GM12878 (cell line): Measurements from ENCODE around the gene ARHGAP12. TPM values are rescaled to one million over a fixed set of nuclear protein-coding genes. Genes with fewer than 3 reads are reported as not detected.

Experiments
- BHLHE40 ChIP-seq, 2 experiments: fragments of 450-650 bp in 1 of 2; IDR thresholded peaks; 2 replicates each; pipeline ENCODE4 v1.6.1; 2011 to 2017; ENCODE audit warnings: low read depth in 2 of 2, borderline replicate concordance in 1 of 2, improper control_type of control experiment in 1 of 2, low read length in 1 of 2, mild to moderate bottlenecking in 1 of 2
- CBFB ChIP-seq: IDR thresholded peaks from 2 replicates; pipeline ENCODE4 v1.6.1; 2016; ENCODE audit warnings: antibody characterized with exemption, low read depth
- CUX1 ChIP-seq: IDR thresholded peaks from 2 replicates; pipeline ENCODE4 v1.6.1; 2012; ENCODE audit warnings: improper control_type of control experiment, low read depth, low read length; ENCODE audit not compliant: insufficient replicate concordance
- EED ChIP-seq: sonication (generic); IDR thresholded peaks from 2 replicates; pipeline ENCODE4 v1.6.1; 2016; ENCODE audit warnings: antibody characterized with exemption, low read depth
- ETV6 ChIP-seq, 2 experiments: fragments of 450-650 bp in 1 of 2; IDR thresholded peaks in 1 of 2; conservative IDR thresholded peaks in 1 of 2; 2 replicates each; pipeline ENCODE4 v1.6.1; 2014; ENCODE audit warnings: antibody characterized with exemption in 1 of 2, borderline replicate concordance in 1 of 2, low read depth in 1 of 2, mild to moderate bottlenecking in 1 of 2, moderate library complexity in 1 of 2
- MLLT1 ChIP-seq: fragments of 450-650 bp; IDR thresholded peaks from 2 replicates; pipeline ENCODE4 v1.6.1; 2016; ENCODE audit warnings: mild to moderate bottlenecking
- PBX3 ChIP-seq: IDR thresholded peaks from 2 replicates; pipeline ENCODE4 v1.6.1; 2011; ENCODE audit warnings: mild to moderate bottlenecking, low read depth, low read length, moderate library complexity; ENCODE audit not compliant: insufficient replicate concordance
- POLR2AphosphoS5 ChIP-seq: IDR thresholded peaks from 2 replicates; pipeline ENCODE4 v1.6.1; 2011; ENCODE audit warnings: mild to moderate bottlenecking, low read length, inconsistent platforms
- polyA plus RNA-seq, 11 experiments: library from polyadenylated mRNA; depleted of rRNA in 4 of 11; unstranded in 6 of 11; stranded (reverse) in 5 of 11; fragments of >200 nt; fragmentation: Nextera tagmentation in 4 of 11; fragmentation: Illumina TruSeq in 1 of 11; extraction: Ambion mirVana in 4 of 11; extraction: Trizol in 1 of 11; gene quantifications; 1 replicate in 1 of 11; 2 replicates in 10 of 11; pipeline versions ENCODE4 v1.2.1 to v1.2.3, GENCODE V29; 2011 to 2016; ENCODE audit warnings: inconsistent platforms in 2 of 11, missing spikeins in 2 of 11, low read depth in 1 of 11
- total RNA-seq, 4 experiments: library from RNA; depleted of rRNA in 3 of 4; stranded (reverse); fragments of >200 nt in 3 of 4; fragmentation: Illumina TruSeq in 1 of 4; extraction: Trizol in 1 of 4; gene quantifications; 2 replicates each; pipeline versions ENCODE4 v1.2.1 to v1.2.3, GENCODE V29; 2013 to 2021

The ARHGAP12 gene
- total and polyA plus RNA-seq, 10 of the 15 experiments (the other 5 are each of a cell fraction or from before 2014, with no cell fraction given), result 5.4 to 15.6 (median 8.5) TPM

GRCh38 chr10:31936086-31936485 lies 7.5 kb upstream of the ARHGAP12 start (continued):
- TF ChIP-seq MLLT1 (no peak), CBFB (no peak), ETV6 (conservative IDR thresholded peaks at IDR 0.05 in 1 of 2, IDR thresholded peaks at IDR 0.05 in 1 of 2; ENCODE audit: borderline replicate concordance in 1 of 2, low read depth in 1 of 2) (no peak), POLR2AphosphoS5 (no peak), PBX3 (no peak), EED (no peak), BHLHE40 (IDR thresholded peaks at IDR 0.05; ENCODE audit: borderline replicate concordance in 1 of 2, low read depth in 2 of 2, low read length in 1 of 2) (no peak), CUX1 (no peak)
